GM12874 (cell line): ENCODE measurements around the gene TERB1.

Source experiments
- CTCF ChIP-seq: IDR thresholded peaks from 2 replicates; pipeline ENCODE4 v1.5.1; 2011; ENCODE audit warnings: low read depth, mild to moderate bottlenecking, control low read depth, low read length, moderate library complexity; ENCODE audit not compliant: insufficient read depth

TERB1 gene

GRCh38 chr16:66714654-66715307 lies 86.6 kb downstream of the TERB1 start:
- no peak for TF ChIP-seq CTCF

DNA sequence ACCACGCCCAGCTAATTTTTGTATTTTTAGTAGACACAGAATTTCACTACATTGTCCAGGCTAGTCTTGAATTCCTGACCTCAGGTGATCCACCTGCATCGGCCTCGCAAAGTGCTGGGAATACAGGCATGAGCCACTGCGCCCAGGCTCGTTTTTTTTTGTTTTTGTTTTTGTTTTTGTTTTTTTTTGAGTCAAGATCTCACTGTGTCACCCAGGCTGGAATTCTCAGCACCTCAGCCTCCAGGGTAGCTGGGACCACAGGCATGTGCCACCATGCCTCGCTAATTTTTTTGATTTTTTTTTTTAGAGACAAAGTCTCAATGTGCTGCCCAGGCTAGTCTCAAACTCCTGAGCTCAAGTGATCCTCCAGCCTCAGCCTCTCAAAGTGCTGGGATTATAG lies 87.3 kb downstream of the TERB1 start:
- no peak for TF ChIP-seq CTCF

DNA sequence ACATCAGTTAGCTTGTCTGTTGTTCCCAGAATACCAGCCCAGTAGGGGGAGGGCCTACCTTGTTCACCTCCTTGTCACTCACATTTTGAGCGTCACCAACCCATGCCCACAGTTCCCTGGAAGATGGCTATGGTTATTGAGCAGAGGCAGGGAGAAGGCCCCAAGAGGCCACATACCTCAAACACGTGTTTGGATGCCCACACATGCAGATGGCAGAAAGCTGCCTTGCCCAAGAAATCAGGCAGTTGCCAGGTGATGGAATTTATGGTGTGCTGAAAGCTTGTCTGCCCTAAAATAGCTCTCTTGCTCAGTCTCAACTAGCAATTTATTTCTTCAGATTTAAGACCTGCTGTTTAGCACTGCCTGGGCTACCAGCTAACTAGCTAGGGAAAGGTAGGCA lies 88.3 kb downstream of the TERB1 start:
- TF ChIP-seq CTCF, result no peak

- no peak for TF ChIP-seq CTCF
Observed at GRCh38 chr16:66712512-66712911, 88.9 kb downstream of the TERB1 start.

GRCh38 chr16:66711581-66711980 lies 89.8 kb downstream of the TERB1 start:
- TF ChIP-seq CTCF, result no peak

- TF ChIP-seq CTCF, result no peak
Observed at GRCh38 chr16:66706506-66706880, 94.9 kb downstream of the TERB1 start.

DNA sequence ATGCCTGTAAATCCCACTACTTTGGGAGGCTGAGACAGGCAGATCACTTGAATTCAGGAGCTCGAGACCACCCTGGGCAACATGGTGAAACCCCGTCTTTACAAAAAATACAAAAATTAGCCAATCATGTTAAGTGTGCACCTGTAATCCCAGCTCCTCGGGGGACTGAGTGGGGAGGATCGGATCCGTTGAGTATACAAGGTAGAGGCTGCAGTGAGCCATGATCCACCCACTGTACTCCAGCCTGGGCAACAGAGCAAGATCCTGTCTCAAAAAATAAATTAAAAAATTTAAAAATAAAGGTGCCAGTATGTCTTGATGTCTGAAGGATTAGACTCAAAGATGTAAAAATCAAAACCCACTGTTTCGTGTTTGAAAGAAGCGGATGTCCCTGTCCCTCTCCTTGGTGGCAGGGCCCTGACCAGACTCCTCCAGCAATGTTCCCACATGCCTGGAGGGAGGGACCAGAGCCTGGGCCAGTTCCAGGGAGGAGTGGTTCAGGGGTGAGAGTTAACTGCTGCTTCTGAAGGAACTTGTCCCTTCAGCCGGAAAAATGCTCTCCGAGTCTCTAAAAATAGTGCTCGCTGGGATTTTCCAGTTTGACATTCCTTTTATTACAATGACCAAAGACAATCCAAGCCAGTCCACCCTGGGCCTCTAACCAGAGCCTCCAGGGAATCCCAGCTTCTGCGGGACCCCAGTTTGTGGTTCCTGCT lies 95.4 kb downstream of the TERB1 start:
- TF ChIP-seq CTCF, result no peak
